Fibroblast of upper back skin (primary cell): Measurements from ENCODE around the gene ZC2HC1B.

Experiments
- DNase-seq: peaks from one replicate; pipeline ENCODE4 v3.0.0-alpha.2; 2013

Gene ZC2HC1B

GRCh38 chr6:143936778-143937667, 72.7 kb downstream of the ZC2HC1B start:
- DNase-seq, result no peak

GRCh38 chr6:143937668-143937970, 73.3 kb downstream of the ZC2HC1B start:
- DNase-seq, result no peak

- DNase-seq, result no peak
These were observed 75.1 kb downstream of the ZC2HC1B start for GRCh38 chr6:143939364-143939763.

- peak; percentile 35 for DNase-seq
These were observed 75.8 kb downstream of the ZC2HC1B start for GRCh38 chr6:143940011-143940597.

GRCh38 chr6:143941852-143942627, 77.8 kb downstream of the ZC2HC1B start:
- peak; percentile 58 for DNase-seq

- DNase-seq, result no peak
These were observed 83.9 kb downstream of the ZC2HC1B start for GRCh38 chr6:143948208-143948607.

GRCh38 chr6:143949535-143949934, 85.3 kb downstream of the ZC2HC1B start:
- no peak for DNase-seq

- DNase-seq, result no peak
These were observed 85.7 kb downstream of the ZC2HC1B start for GRCh38 chr6:143949962-143950361.

- DNase-seq, result no peak
These were observed 86.6 kb downstream of the ZC2HC1B start for GRCh38 chr6:143950875-143951274.

GRCh38 chr6:143952060-143952778, 87.9 kb downstream of the ZC2HC1B start:
- no peak for DNase-seq

GRCh38 chr6:143952947-143953701, 88.8 kb downstream of the ZC2HC1B start:
- no peak for DNase-seq

- DNase-seq, result no peak
These were observed 89.6 kb downstream of the ZC2HC1B start for GRCh38 chr6:143953922-143954321.

- DNase-seq, result peak; percentile 42
These were observed 91.7 kb downstream of the ZC2HC1B start for GRCh38 chr6:143955971-143956370.

- no peak for DNase-seq
These were observed 93.5 kb downstream of the ZC2HC1B start for GRCh38 chr6:143957679-143958274.

- no peak for DNase-seq
These were observed 94.6 kb downstream of the ZC2HC1B start for GRCh38 chr6:143958839-143959399.

- DNase-seq, result no peak
These were observed 95.7 kb downstream of the ZC2HC1B start for GRCh38 chr6:143959927-143960326.

GRCh38 chr6:143961066-143961465, 96.8 kb downstream of the ZC2HC1B start:
- DNase-seq, result no peak

- DNase-seq, result peak; percentile 56
These were observed 97.9 kb downstream of the ZC2HC1B start for GRCh38 chr6:143961886-143962878.

- no peak for DNase-seq
These were observed 99.1 kb downstream of the ZC2HC1B start for GRCh38 chr6:143963158-143963919.
